LoVo (cell line): ENCODE data around the gene NPB.
A peak's percentile ranks its signal among the peaks of the same experiment; 100 is the strongest.

Experiments
- DNase-seq: peaks from one replicate; pipeline ENCODE4 v3.0.0-alpha.2; 2016; ENCODE audit warnings: low spot score

The NPB gene

DNA sequence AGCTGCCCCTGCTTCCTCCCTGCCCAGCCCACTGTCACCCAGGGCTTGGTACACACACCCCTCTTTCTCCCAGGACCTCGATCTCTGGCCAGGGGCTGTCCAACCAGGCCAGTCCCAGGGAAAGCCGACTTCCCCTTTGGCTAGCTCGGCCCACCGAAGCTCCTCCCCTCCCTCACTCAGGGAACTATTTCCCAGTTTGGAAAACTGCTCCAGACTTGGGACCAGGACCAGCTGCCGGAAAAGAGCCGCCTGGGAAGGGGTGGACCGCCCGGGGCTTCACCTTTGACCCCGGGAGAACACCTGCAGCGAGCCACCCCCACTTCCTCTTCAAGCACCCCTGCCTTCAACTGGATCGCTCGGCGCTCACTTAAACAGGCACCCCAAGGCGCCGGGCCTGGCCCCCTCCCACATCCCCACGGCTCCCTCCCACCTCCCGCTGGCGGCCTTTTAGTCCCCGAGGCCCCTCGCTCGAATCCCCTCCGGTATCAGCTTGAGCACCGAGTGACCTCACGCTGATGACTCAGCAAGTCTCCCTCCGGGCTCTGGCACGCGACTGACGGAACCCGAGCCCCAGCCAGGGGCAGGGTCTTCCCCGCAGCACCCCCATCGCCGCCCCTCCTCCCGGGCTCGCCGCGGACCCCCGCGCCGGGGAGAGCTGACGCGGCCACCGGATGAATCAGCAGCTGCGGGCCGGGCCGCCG is 24.6 kb downstream of the NPB start:
- peak; percentile 82 for DNase-seq

DNA sequence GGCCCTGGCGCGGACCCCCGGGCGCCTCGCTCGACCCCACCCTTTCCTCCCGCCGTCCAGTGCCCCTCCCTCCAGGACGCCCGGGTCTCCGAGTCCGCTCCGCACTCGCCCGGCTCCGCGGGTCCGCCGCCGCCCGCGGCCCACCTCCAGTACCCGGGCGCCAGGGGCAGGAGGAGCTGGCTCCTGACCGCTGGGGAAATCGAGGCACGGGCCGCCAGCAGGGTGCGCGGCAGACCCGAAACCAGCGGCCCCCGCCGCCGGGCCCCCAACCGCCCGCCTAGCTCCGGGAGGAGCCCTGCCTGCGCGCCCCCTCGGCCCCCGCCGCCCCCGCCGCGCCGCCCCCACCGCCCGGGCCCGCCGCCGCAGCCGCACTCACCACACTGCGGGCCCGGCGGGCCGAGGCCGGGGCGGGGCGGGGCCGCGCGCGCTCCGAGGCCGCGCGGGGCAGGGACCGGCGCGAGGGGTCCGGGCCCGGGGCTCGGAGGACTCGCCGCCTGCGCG is 25.2 kb downstream of the NPB start:
- no peak for DNase-seq

DNA sequence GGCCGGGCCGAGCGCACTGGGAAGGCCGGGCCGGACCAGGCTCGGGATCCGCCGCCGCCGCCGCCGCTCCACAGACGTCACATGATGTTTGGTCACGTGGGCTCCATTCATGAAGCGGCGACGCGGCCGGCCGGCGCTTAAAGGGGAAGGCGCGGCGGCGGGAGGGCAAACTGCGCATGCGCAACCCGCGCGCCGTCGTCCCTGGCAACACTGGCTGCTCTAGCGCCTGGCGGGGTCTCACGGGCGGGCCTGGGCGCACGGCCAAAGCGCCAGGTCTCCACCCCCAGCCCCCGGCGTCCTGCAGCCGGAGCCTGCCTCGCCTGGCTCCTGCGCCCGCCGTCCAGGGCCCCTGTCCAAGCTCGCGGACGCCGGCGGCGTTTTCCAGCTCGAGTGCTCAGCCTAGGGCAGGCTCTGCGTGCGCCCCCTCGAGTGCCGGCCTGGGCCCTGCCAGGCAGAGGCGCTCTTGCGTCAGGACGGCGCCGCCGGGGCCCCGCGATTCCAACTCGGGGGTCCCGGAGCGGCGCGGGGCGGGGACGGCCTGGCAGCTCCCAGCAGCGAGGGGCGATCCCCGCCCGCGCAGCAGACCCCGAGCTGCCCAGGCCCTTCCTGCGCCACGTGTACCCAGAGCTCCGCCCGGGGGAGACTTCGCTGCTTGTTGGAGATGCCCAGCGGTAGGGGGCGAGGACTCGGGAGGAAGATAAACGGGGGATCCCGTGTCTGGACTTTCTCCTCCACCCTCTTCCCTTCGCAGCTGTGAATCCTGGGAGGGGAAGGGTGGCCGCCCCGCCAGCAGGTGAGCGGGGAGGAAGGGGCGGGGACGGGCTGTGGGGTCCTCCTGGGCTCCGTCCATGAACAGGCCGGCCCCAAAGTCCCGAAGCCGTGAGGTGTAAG is 25.9 kb downstream of the NPB start, which contains the start of gene MAFG:
Gene MAFG, minus strand, starts transcription at position 83 of the 891 bp plus-strand sequence. CDS start 4,550 bp downstream, outside the sequence.
- peak; percentile 93 for DNase-seq

DNA sequence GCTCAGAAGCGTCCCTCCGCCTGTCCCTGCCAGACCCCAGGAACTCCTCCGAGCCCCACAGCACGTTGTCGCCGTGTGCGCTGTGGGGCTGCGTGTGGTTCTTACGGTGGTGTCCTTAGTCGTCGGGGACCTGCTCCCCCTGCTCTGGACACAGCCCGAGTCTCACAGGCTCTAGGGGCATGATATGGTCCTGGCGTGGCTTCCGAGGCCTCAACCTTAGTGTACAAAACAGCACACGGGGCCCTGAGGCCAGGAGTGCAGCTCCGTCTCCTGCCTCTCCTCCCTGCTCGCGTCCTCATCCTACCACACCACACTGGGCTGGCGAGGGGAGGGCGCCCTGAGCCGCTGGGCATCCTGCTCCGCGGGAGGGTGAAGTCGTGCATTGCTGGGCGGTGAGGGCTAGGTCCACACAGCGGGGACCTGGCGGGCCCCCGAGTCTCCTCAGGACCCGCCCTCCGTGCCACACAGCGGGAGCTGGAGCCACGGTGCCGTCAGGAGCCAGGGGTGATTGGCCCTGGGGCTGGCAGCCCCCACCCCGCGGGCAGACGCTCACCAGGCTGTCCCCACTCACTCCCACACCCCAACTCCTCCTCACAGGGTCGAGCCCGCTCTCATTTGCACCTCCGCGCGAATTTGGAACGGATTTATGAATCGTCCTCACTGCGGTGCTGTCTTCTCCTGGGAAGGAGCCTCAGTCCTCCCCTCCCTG is 26.7 kb downstream of the NPB start:
- no peak for DNase-seq

DNA sequence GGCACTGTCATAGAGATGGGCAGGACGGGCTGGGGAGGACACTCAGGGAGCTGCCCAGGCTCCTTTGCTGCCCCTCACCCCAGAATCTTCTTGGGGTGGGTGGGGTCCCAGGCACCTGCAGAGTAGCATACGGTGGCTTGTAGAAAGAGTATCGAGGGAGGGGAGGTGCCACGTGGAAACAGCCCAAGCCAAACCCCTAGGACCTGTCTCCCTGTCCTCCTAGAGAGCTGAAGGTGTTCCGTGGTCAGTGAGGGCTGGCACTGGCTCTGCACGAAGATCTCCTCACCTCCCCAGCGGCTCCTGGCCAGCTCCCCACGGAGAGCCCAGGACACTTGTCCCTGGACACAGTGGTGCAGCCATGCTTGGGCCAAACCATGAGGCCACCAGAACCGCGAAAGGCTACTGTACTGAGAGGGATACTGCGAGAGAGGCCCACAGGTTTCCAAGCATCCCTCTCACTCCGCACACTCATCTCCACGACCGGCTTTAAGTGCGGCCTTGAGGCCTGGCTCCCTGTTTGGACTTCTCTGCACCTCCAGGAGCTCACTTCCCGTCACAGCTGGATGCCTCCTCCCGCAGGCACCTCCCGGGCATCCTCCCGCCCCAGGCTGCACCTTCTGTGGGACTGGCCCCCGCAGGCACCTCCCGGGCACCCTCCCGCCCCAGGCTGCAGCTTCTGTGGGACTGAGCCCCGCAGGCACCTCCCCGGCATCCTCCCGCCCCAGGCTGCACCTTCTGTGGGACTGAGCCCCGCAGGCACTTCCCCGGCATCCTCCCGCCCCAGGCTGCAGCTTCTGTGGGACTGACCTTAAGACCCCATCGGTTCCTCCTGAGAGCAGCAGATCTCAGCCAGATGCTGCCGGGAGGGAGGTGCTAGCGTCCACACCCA is 27.5 kb downstream of the NPB start:
- DNase-seq, result no peak

DNA sequence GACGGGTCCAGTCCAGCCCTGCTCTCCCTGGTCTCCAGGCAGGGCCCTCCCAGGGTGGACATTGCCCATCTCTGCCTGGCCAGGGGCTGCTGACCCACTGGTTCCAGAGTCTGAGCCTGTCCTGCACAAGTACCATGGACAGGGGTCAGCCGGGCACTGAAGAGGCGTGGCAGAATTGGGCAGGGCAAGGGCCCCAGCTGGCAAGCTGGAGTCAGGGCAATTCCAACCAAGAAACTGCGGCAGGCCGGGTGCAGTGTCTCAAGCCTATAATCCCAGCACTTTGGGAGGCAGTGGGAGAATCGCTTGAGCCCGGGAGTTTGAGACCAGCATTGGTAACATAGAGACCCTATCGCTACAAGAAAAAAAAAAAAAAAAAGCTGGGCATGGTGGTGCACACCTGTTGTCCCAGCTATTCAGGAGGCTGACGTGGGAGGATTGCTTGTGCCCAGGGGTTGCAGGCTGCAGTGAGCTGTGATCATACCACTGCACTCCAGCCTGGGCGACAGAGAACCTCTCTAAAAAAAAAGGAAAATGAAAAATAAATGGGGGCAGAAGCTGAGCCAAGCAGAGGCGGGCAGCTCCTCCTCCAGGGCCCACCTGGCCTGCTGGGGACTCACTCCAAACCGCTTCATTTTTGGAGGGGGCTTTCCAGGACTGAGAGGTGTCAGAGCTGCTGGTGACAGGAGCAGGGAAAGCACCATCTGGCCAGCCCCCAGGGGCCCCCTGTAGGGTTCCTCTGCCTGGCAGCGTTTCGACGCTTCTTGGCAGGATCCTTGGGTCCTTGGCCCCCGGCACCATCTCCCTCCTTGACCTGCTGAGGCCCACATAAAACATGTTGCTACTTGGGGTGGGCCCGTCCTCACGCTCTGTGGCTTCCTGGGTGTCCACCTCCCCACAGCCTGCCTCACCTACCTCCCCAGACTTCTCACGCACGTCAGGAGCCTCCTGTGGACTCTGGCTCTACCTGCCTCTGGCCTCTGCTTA is 28.4 kb downstream of the NPB start:
- DNase-seq, result no peak

DNA sequence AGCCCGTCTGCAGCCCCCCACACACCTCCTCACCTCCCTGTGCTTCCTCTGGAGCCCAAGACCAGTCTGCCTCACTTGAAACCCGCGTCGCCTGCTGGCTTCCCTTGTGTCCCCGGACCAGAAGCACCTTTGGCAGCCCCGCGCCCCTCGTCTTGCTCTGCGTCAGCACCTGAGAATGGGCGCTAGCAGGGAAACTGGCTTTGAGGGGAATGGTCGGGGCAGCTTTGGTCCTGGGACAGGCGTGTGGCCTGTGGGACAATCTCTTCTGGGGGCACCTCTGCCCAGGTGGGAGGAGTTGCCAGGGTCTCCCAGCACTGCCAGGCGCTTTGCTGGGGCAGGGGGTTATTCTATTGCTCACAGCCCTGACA is 29.1 kb downstream of the NPB start:
- no peak for DNase-seq

DNA sequence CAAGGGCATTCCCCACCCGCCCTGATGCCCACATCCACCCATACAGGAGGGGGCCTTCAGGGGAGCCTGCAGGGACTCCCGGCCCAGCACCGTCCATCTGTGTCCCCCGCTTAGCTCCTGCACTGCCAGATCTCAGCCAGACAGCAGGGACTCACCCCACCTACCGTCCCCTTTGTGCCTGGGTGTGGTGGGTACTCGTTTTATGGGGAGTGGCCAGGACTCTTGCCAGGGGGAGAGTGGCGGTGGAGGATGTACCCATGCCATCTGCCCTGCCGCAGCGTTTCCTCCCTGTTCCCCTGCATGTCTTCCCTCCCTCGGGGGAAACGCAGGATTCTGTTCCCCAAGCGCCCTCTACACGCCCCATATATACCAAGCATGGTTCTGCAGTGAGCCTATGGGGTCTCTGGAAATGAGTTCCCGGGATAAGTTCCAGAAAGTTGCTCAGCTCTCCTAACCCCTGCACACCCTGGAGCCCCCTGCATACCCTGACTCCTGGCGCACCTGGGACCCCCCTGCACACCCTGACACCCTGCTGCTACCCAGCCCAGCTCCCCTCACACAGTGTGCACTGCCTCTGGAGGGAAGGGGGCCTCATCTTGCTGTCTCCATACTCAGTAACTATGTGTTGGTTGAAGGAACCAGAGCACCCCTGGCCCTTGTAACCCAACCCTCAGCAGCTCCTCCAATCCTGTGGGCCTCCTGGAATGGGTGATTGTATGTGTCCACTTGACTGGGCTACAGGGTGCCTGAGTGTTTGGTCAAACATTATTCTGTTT is 29.7 kb downstream of the NPB start:
- no peak for DNase-seq

DNA sequence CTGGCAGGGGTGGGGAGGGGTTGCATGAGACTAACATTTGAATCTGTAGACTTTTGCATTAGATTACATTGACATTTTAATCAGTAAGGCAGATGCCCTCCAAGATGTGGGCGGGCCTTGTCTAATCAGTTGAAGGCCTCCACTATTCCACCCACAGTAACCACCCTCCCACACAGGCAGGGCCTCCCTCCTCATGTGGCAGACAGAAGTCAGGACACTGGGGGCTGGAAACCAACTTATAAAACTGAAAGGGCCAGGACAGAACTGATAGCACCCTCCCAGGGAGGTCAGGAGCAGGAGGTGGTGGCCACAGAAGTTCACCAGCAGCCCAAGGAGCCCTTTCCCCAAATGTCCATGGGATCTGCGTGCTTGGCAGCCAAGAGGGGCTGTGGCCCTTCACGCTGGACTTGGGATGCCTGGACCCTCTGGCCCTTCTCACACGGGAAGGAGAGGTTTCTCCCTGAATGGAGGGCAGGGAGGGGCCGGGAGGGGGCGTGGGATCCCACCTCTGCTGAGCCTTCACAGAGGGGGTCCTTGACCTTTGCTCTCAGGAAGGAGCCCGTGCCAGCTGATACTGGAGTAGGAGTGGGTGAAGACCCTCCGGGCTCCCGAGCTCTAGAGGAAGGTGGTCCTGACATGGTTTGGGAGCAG is 30.4 kb downstream of the NPB start:
- no peak for DNase-seq

DNA sequence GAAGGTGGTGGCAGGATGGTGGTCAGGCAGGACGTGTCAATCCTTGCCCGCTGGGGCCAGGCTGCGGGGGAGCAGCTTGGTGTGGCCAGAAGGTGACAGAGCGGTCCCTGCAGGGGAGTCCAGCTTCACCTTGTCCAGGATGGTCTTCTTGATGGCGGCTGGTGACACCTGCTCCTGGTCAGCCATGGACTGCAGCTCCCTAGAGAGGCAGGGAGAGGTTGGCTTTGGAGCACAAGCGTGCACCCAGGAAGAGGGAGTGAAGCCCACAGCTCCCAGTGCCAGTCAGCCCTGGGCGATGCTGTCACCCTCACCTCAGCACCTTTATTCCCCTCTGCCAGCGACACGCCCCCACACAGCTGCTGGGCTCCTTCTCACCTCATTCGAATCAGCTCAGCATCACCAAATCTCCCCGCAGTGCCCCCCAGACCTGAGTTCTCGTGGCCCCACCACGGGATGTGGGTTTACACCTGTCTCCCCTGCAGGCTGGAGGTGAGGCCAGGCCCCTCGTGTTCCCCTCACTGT is 31.2 kb downstream of the NPB start:
- DNase-seq, result no peak

DNA sequence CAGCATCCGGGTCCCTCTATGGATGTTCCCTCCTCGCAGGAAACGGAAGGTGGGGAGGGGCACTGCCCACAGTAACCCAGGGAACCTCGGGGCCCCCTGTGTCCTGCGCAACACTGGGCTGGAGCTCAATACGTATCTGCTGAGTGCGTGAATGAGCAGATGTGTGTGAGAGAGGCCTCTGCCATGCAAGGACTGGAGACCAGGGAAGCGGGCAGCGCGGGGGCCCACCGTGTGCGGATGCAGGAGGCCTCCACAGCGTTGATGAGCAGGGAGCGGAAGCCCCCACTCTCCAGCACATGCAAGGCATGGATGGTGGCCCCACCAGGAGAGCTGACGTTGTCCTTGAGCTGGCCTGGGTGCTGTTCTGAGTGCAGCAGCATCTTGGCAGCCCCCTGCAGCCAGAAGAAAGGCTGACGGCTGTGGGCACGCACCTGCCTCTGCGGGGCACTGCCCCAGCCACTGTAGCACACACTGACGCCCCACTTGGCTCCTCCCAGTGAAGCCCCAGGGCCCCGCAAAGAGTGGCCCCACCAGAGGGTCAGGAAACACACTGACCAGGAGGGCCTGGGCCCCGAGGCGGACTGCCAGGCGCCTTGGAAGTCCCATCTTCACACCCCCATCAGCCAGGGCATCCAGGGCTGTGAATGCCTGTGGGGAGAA is 32.2 kb downstream of the NPB start:
- no peak for DNase-seq

DNA sequence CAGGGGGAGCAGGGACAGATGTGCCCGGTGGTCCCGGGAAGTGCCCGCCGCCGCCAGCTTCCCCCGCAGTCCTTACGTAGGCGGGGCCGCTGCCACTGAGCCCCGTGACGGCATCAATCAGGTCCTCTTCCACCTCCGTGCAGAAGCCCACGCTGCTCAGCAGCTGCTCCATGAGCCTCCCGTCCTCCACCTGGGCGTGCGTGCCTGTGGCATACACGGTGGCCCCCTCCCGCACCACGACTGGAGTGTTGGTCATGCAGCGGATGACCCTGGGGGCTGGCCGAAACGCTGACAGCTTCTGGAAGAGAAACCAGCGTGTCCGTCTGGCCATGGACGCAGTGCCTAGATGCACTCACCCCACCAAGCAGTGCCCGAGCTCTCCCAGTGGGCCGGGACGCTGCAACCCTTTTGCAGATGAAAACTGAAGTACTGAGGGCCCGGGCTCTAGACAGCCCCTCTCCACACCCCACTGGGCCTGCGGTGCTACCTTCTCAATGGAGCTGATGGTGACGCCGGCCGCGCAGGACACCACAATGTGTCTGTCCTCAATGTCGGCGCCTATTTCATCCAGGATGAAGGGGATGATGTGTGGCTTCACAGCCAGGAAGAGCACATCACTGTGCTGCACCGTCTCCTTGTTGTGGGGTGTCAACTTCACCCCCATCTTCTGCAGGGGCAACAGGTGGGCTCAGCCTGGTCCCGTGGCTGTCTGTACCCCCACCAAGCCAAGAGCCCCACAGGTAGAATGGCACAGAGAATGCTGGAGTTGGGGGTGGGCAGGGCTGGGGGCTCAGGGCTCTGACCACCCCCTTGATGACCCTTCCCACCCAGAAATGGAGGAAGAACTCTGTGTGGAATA is 33.0 kb downstream of the NPB start:
- no peak for DNase-seq

DNA sequence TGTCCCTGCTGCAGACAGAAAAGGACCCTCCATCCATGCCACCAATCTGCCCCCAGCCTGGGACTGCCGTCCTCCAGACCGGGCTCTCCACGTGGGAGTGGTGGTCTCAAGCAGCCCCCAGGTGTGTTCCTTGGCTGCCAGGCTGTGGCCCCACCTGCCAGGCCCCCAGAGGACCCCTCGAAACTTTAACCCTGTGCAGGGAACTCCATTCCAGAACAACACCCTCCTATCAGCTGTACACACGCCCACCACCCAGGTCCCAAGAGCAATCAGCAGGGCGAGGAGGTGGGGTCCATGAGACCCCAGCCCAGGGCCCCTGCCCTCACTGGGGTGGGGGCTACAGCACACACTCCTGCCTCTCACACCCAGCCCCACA is 33.7 kb downstream of the NPB start:
- no peak for DNase-seq

DNA sequence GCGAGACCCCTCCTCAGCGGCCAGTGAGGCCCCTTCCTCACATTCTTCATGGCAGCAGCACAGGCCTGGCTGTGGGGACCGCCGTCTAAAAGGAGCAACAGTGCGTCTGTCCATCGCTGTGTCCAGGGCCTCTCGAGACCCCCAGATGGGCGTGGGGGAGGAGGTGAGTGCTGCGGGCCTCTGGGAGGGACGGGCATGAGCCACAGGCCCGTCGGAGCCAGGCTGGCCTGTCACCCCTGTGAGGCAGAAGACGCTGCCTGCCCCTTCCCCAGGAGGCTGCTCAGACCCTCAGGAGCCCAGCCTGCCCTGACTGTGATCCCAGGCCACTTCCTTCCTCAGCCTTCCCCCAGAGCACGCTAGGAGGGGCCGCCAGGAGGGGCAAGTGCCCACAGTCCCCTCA is 37.2 kb downstream of the NPB start:
- no peak for DNase-seq

DNA sequence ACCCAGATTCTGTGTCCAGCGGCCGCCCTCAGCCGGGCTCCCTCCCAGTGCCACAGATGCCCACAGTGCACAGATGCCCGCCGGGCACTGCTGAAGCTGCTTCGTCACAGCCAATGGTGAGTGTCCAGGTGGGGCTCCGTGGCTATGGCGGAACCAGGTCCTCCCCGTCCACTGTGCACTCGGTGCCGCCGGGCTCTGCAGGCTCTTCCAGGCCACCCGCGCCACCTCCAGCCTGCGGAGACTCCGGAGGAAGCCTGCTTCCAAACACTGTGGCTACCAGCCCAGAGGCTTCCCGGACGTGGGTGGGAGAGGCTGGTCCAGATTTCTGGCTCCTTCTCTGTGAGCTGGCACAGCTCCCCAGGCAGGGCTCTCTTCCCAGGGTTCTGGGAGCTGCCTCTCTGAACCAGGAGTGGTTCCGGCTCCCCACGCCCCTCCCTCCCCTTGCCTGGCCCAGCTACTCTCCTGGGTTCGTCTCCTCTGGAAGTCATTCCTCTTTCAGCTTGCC is 37.9 kb downstream of the NPB start:
- no peak for DNase-seq

DNA sequence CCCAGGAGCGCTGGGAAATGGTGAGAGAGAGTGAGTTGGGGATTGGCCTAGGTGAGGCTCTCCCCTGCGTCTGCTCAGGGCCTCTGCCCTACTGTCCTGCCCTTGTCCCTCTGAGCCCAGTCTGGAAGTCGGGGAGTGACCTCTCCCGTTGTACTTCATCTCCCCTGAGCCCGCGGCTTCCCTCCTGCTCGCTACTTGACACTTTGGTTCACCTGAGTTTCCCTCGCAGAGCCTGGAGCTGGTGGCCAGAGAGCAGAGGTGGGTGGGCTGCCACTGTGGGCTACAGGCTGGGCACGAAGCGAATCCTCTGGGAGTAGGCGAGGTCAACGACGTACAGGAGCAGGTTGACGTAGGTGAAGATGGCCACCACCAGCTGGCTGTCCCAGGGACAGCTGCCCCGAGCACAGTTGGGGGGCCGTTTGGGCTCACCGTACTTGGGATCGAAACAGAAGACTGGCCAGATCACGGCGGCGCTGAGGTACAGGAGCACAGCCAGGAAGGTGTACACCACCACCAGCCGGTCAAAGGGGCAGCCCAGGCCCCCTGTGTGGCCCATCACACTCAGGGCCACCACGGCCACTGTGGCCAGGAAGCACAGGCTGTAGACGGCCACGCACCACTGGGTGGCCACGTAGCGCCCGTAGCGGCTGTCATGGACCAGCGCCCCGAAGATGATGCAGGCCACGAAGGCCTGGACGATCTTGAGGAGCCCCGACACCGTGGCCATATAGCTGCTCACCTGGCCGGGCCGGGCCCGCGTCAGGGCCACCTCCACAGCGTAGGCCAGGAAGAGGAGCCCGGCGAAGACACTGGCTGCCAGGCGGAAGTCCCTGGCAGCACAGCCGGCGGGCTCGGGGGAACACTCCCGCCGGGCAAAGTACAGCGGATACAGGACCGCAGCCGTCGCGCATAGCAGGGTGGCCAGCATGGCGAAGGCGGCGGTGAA is 38.8 kb downstream of the NPB start:
- DNase-seq, result no peak
